DMS153 (cell line): Measurements from ENCODE around the gene SLC25A13.

Experiments used
- DNase-seq: peaks from one replicate; lab custom pipeline; 2025; lab: John Stamatoyannopoulos, UW

Gene SLC25A13

DNA sequence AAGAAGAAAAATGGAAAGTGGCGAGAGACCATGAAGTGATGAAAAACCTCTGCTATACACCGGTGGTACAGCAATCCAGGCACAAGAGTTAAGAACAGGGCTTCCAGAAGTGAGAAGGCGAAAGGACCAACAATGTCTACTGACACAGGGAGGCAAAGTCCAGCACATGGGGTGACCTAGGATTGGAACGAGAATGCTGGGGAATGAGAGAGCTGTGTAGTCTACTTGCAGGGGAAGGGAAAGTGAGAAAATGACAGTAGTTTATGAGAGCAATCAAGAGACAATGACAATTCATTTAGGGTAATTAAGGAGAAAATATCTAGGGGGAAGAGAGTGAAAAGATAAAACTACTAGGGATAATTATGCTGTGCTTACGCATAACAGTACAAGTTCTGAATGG, 169.2 kb downstream of the SLC25A13 start:
- no peak for DNase-seq

- DNase-seq: no peak
Measured at GRCh38 chr7:96151889-96152288, 170.0 kb downstream of the SLC25A13 start.

DNA sequence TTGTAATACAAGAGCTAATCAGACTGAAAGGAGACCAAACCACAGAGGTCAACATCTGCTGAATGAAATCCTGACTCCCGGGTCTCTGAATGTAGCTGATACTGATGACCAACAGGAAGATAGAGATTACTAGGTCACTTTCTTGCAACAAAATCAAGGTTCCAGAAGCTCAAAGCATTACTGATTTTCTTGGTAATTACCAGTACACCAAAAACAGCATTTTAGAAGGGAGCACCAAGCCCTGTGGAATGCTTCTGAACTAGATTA, 177.7 kb downstream of the SLC25A13 start:
- DNase-seq: no peak

- no peak for DNase-seq
Measured at GRCh38 chr7:96143495-96144259, 178.2 kb downstream of the SLC25A13 start.

- peak; percentile 71 for DNase-seq
Measured at GRCh38 chr7:96136600-96137239, 185.2 kb downstream of the SLC25A13 start.

DNA sequence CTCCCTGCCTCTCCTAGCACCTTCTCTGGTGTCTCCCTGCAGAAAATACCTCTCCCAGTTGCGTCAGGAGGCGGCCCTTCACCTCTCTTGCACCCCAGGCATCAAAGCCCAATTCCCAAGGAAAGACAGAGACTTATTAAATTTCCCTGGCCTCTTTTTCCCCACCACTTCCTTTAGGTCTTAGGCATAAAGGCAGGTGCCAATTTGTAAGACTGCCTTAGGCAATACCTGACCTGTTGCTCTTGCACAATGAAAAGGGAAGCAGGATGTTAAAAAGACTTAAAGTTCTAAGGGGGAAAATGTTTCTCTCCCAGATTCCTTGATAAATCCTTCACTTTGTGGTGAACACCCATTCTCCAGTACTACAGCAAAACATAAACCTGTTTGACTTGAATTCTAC, 186.7 kb downstream of the SLC25A13 start:
- DNase-seq: no peak

DNA sequence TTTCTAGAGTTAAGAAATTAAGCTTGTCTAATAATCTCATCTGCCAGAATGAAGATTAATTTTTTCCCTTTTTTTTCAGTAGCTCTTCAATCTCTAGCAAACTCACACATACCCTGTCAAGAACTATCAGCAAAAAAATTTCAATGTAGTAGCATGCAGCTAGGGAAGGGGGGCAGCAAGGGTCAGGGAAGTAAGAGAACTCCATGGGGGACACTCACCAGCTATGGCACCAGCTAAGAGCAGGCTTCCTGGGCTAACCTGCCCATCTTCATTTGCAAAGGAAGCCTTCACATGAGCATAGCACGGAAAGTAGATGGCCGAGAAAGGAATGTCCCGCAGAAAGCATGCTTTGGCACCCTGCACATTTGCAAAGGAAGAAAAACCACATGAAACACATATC, 190.4 kb downstream of the SLC25A13 start:
- no peak for DNase-seq

- DNase-seq: no peak
Measured at GRCh38 chr7:96127746-96128145, 194.2 kb downstream of the SLC25A13 start.

GRCh38 chr7:96126382-96126781, 195.5 kb downstream of the SLC25A13 start:
- no peak for DNase-seq

- DNase-seq: no peak
Measured at GRCh38 chr7:96122746-96123145, 199.2 kb downstream of the SLC25A13 start.

DNA sequence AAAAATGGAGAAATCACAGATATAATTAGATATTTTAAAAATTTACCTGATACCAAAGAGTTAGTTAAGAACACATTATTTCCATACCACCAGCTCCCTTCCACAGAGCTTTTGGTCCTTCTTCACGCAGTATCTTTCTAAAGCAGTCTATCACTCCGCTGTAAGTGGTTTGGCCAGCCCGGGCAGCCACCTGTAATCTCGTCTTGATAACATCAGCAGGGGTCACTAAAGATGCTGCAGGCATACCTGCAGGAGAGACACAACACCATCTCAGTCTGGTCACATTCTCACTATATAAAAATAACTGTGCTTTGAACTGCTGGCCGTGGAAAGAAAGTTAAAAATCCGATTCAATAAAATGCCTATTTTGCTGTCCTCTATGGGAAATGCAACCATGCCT, 200.1 kb downstream of the SLC25A13 start:
- DNase-seq: no peak

- DNase-seq: no peak
Measured at GRCh38 chr7:96120445-96121225, 201.3 kb downstream of the SLC25A13 start.

- no peak for DNase-seq
Measured at GRCh38 chr7:96118449-96119001, 203.4 kb downstream of the SLC25A13 start.

GRCh38 chr7:96116173-96116572, 205.7 kb downstream of the SLC25A13 start:
- DNase-seq: no peak

DNA sequence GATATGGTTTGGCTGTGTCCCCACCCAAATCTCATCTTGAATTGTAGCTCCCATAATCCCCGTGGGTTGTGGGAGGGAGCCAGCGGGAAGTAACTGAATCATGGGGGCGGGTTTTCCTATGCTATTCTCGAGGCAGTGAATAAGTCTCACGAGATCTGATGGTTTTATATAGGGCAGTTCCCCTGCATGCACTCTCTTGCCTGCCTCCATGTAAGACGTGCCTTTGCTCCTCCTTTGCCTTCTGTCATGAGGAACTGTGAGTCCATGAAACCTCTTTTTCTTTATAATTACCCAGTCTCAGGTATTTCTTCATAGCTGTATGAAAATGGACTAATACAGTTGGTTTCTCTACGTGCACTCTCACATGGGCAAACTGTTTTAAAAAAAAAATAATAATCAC, 207.7 kb downstream of the SLC25A13 start:
- DNase-seq: no peak

GRCh38 chr7:96111405-96111804, 210.5 kb downstream of the SLC25A13 start:
- no peak for DNase-seq

GRCh38 chr7:96104984-96105383, 216.9 kb downstream of the SLC25A13 start:
- no peak for DNase-seq

DNA sequence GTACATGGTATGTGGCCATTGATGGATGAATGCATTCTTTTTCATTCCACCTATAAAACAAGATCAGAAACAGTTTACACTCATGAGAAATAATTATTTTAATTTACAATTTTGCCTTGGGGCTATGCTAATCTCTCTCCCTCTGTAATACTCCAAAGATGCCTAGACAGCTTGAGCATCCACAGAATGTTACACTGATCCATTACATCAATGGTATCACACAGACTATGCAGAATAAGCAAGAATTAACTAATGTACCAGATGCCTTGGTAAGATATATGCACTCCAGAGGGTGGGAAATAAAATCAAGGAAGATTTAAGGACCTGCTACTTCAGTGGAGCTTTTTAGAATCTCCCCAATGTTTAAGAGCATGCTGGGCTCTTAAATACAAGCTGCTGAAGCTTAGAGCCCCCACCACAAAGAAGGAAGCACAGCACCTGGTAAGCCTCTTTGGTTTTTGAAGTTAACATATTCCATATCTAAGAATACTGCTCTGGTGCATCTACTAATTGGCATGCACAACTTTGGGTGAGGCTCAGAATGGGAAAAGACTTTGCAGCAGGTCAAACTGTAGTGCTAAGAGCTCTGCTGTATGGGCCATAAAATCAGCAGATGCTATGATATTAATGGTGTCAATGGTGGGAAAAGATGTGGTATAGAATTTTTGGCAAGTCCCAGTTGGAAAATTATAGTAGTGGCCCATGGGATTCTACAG, 219.6 kb downstream of the SLC25A13 start:
- no peak for DNase-seq

- DNase-seq: no peak
Measured at GRCh38 chr7:96100737-96101136, 221.2 kb downstream of the SLC25A13 start.

DNA sequence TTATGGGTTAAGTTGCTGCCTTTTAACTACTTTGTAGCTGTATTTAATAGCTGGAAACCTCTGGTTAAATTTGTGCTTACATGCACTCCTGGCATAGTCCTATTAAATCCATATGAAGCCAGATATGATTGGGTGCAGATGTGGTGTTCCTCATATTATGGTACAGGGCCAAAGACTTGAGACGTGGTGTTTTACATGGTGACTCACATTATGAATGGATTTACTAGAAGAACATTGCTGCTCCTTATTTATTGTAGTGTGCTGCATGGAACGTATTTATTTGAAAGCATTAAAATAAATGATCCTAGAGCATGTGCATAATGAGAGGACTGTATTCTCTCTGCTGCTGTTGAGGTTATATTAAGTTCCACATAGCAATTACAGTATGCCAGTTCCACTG, 224.1 kb downstream of the SLC25A13 start:
- DNase-seq: no peak

- no peak for DNase-seq
Measured at GRCh38 chr7:96093435-96093834, 228.5 kb downstream of the SLC25A13 start.

- DNase-seq: no peak
Measured at GRCh38 chr7:96090756-96091155, 231.1 kb downstream of the SLC25A13 start.
